GM19395 (cell line): ENCODE measurements around the gene ERICH6B.
"Not testable (repeated sequence)": the region's sequence is repeated elsewhere in the genome, so short reads cannot be mapped to it uniquely, and the experiment has no call there.

ENCODE experiments used
- ATAC-seq: cut with Tn5 transposase; IDR thresholded peaks from one replicate; pipeline ENCODE4 v1.9.1; 2021; ENCODE audit warnings: mild to moderate bottlenecking, moderate library complexity; ENCODE audit not compliant: unreplicated experiment

Gene ERICH6B

DNA sequence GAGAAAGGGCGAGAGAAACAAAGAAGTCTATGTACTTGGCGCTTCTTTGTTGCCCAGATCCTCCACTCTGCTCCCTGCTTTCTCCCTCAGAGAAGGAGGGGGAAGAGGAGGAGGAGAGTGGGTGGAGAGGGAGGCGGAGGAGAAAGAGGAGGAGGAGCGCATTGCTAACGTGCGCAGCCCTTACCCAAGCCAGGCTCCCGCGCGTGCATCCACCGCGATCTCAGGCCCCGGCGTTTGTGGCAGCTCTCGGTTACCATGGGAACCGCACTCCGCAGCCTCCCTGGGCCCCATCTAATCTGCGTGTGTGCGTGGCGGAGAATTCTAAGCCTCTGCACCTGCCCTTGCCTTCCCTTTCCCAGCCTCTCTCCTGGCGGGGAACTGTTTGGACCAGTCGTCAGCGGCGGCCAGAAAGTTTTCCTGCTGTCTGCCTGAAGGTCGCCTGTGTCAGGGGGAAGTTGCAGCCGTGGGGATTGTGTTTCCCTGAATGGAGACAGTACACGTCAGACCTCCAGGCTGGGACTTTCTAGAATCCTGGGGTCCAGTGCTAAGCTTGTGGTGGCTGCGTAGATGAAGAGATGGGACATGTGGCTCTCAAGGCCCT, at the start of gene ERICH6B:
Gene ERICH6B (minus strand): TSS at position 239 of the 601 bp plus-strand sequence. CDS start 18,734 bp downstream, outside the sequence.
- no peak for ATAC-seq

- not testable (repeated sequence) for ATAC-seq
Measured at GRCh38 chr13:45662903-45663302, 47.4 kb upstream of the ERICH6B start.

DNA sequence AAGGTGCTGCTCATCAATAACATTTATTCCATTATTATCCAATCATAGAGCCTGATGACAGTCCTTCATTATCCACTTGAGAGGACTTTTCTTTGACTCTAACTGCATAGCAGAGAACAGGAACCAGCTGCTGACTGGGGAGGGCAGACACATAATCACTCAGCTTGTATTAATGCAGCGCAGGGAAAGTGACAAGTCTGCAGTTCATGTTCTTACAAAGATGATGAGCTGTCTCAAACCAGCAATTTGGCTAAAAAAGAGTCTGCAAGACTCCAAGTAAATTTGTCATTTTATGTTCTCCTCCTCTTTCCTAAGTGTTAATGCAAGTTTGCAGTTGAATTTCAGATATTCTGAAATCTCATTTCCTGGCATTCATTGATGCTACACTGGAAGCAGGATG, 46.6 kb upstream of the ERICH6B start:
- no peak for ATAC-seq

GRCh38 chr13:45660458-45660857, 44.9 kb upstream of the ERICH6B start:
- not testable (repeated sequence) for ATAC-seq

DNA sequence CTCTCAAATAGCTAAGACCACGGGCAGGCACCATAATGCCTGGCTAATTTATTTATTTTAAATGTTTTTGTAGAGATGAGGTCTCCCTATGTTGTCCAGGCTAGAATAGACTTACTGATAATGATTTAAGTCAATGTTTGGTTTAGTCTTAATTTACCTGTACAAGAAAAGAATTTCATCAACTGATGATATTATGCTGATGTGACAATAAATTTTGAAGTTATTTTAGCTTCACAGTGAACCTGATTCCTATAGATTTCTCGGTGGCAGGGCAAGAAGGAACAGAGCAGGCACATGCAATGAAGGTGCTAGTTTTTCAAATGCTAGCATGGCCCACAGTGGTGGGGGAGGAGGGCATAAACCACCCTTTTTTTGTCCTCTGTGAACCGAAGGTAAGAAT, 44.0 kb upstream of the ERICH6B start:
- ATAC-seq: no peak

DNA sequence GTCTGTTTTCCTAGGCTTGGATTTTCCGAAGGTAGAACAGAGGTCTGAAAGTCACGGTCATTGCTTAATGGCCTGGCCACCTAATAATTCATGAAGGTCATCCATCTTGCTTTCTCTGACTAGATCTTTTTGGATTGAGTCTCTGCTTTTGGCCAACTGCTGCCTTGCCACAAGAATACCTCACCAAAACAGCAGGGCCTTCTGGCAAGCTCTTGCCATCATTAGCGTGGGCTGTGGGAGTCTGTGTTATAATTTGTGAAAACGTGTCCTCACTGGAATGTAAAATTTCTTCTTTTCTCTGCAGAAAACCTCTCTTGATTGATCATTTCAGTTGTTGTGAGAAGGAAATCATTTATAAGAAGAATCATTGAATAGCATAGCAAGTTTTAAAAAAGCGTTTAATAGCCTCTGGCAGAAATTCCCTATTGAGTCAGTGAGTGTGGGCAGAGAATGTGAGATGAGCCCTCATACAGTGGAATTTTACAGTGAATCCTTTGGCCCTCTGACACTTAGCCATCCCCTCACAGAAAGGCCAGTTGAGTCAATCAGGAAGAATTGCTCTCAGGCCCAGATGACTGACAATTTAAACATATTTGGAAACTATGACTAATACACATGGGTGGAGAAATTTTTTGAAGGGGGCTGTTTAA, 43.2 kb upstream of the ERICH6B start:
- no peak for ATAC-seq

- ATAC-seq: no peak
Measured at GRCh38 chr13:45654633-45655349, 39.3 kb upstream of the ERICH6B start.

DNA sequence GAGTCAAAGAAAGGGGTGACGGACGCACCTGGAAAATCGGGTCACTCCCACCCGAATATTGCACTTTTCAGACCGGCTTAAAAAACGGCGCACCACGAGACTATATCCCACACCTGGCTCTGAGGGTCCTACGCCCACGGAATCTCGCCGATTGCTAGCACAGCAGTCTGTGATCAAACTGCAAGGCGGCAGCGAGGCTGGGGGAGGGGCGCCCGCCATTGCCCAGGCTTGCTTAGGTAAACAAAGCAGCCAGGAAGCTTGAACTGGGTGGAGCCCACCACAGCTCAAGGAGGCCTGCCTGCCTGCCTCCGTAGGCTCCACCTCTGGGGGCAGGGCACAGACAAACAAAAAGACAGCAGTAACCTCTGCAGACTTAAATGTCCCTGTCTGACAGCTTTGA, 29.7 kb upstream of the ERICH6B start:
- not testable (repeated sequence) for ATAC-seq

GRCh38 chr13:45642159-45642558, 26.6 kb upstream of the ERICH6B start:
- not testable (repeated sequence) for ATAC-seq

DNA sequence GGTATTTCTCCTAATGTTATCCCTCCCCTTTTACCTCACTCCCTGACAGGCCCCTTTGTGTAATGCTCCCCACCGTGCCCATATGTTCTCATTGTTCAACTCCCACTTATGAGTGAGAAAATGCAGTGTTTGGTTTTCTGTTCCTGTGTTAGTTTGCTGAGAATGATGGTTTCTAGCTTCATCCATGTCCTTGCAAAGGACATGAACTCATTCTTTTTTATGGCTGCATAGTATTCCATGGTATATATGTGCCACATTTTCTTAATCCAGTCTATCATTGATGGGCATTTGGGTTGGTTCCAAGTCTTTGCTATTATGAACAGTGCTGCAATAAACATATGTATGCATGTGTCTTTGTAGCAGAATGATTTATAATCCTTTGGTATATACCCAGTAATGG, 19.8 kb upstream of the ERICH6B start:
- not testable (repeated sequence) for ATAC-seq

GRCh38 chr13:45630791-45631190, 15.3 kb upstream of the ERICH6B start:
- no peak for ATAC-seq

DNA sequence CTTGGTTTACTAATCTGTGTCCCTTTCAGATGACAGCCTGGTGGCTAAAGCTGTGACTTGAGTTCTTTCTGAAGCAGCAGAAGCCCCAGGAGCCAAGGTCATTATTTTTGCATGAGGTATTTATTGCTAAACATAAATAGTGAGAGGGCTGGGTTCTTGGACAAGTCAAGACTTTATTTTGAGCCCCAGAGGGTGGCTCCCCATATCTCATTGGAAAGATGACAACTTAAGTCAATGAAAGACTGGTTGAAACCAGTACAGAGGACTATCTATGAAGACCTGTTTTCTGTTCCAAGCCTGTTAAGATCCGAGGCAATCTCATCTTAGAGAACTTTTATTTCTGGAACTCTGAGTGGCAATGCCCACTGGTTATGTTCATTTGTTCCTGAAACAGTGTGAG, 14.4 kb upstream of the ERICH6B start:
- ATAC-seq: no peak

- ATAC-seq: no peak
Measured at GRCh38 chr13:45628094-45628493, 12.6 kb upstream of the ERICH6B start.

GRCh38 chr13:45627656-45628055, 12.1 kb upstream of the ERICH6B start:
- no peak for ATAC-seq

- no peak for ATAC-seq
Measured at GRCh38 chr13:45626731-45627374, 11.3 kb upstream of the ERICH6B start.

DNA sequence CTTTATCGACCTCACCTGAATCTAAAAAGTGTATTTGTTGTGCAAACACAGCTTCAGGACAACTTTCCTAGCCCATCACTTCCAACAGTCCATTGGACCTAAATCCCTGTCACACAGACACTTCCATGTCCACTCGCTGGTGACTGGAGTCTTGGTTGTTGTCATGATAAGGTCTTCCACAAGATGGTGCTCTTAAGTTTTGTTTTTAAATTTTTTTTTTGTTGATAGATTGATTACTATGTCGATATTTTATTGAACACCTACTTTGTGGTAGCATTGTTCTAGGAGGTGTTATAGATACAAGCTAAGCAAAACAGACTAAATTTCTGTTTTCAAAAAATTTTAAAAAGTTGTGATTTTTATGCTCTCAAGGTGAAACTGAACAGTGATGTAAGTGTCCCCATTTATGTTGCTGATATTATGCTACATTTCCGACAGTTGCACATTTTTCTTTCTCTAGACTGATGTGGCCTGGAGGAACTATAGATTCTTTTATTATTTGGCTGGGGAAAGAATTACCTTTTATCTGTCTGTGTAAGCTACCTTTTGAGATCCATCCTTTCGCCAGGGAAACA, 8.1 kb upstream of the ERICH6B start:
- ATAC-seq: no peak

- no peak for ATAC-seq
Measured at GRCh38 chr13:45621950-45622349, 6.4 kb upstream of the ERICH6B start.

DNA sequence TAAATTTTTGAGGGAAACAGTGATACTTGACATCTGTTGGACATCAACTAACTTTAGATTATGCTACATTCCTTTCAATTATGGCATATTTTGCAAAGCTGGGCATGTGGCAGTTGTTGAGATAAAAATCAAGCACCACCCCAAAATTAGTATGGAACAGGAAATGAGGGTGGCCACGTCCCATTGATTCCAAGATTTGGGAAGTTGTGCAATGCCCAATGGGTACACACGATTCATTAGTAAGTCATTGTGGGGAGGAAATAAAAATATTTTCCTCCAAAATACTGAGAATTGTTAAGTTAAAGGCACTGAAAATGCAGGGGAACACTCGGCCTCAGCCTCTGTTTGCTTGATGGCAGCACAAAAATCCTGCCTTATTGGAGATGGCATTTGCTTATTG, 7.6 kb downstream of the ERICH6B start:
- no peak for ATAC-seq

- no peak for ATAC-seq
Measured at GRCh38 chr13:45604892-45605291, 10.6 kb downstream of the ERICH6B start.

DNA sequence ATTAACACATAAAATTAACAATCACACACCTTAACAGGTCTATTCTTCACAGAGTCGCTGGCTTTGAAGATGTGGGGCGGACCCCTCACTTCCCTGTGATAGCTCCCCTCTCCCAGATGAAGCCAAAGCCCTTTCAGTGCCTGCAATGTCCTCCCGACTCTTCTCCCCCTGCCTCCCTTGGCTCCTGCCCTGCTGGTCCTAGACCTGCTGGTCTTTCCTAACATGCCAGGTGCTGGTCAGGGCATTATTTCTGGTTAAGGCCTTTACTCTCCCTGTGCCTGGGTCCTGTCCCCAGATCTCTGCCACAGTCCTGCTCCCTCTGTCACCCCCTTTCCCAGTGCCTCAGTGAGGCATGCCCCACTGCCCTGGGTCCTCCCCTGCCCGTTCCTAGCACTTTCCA, 12.2 kb downstream of the ERICH6B start:
- ATAC-seq: no peak
